DMS 273 treated with DMSO at 0.1 percent for 48 hours (cell line): ENCODE data around the gene FBXW8.

ENCODE experiments used
- DNase-seq: peaks from one replicate; lab custom pipeline; 2025; lab: John Stamatoyannopoulos, UW

Gene FBXW8

DNA sequence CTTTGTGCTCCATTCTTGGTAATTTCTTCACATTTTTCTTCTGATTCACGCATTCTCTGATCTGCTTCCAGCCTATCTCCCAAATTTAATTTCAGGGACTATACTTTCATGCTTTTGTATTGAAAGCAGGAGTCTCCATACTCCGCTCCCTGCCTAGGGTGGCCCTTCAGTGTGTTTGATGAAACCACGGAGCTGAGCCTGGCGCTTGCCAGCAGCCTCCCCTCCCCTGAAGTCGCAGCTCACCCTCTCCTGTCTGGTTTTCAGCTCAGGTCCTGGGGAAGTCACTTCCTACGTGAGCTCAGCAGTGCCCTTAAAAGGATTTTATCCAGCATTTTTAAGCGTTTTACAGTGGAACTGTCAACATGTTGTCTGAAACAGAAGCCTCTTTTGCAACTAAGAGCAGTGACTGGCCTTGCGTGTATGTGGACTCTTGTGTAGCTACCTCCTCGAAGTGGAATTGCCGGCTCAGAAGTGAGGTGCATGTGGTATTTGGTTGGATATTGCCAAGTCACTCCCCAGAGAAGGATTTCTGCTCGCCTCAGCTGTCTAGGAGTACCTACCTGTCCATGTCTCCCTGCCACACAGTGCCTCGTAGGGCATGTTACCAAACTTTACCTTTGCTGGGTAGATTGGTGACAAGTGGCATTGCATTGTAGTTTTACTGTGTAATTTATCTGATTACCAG, 109.9 kb downstream of the FBXW8 start:
- no peak for DNase-seq

DNA sequence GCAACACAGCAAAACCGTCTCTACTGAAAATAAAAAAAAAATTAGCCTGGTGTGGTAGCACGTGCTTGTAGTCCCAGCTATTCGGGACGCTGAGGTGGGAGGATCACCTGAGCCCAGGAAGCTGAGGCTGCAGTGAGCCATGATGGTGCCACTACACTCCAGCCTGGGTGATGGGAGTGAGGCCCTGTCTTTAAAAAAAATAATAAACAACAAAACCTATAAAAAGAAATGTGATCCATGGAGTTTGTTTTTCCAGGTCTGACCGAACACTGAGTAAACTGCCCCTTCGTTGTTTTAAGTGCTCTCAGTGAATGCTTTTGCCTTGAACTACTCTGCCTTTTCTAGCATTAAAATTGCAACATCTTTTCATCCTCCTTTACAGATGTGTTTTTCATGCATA, 111.7 kb downstream of the FBXW8 start:
- DNase-seq = no peak

DNA sequence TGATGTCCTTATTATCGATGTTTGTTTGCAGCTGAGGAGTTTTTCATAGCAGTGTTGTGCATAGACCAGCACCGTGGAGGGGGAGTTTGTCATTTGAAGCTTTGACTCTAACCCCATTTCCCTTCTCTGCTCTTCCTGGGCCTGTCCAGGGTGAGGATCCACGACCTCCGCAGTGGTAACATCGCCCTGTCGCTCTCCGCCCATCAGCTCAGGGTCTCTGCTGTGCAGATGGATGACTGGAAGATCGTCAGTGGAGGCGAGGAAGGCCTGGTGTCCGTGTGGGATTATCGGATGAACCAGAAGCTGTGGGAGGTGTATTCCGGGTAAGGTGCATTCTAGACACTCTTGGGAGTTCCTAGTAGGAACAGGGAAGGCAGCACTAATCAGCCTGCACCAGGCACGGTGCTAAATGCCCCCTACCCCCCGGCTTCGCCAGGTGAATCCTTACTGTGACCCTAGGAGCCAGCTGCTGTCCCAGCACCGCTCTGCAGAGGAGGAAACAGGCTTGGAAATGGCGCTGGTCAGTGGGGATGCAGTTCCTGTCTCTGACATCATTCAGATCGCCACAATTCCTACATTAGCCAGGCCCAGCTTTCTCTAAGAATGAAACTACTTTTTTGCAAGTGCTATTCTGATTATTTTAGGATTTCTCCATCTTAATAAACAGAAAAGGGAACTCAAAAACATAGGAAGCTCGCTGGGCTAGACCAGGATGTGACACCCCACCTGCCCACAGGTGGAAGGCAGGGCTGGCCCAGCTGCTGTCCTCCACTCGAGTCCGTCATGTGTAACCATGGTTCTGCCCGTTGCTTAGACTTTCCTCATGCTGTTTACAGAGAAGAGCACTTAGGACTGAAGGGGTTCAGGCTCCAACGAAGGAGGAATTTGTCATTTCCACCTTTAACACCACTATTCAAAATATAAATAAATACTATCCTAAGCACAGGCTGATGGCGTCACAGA, 113.5 kb downstream of the FBXW8 start:
- DNase-seq = no peak

DNA sequence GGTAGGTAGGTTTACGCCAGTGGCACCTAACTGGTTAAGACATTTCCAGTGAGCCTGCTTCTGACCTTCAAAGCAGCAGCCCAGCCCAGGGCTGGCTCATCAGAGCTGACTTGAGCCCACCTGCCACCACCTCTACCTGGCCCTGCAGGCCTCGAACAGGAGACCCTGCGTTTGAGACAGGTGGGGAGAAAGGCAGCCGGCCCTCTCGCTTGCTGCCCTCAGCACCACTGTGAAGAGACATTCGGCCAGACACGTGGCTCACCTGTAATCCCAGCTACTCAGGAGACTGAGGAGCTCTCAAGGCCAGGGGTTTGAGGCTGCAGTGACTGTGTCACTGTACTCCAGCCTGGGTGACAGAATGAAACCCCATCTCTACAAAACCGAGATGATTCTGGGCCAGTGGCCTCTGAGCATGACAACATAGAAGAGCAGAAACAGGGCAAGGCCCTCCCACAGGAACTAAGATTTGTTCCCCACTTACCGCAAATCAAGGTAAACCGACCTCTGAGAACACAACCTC, 114.3 kb downstream of the FBXW8 start:
- no peak for DNase-seq

DNA sequence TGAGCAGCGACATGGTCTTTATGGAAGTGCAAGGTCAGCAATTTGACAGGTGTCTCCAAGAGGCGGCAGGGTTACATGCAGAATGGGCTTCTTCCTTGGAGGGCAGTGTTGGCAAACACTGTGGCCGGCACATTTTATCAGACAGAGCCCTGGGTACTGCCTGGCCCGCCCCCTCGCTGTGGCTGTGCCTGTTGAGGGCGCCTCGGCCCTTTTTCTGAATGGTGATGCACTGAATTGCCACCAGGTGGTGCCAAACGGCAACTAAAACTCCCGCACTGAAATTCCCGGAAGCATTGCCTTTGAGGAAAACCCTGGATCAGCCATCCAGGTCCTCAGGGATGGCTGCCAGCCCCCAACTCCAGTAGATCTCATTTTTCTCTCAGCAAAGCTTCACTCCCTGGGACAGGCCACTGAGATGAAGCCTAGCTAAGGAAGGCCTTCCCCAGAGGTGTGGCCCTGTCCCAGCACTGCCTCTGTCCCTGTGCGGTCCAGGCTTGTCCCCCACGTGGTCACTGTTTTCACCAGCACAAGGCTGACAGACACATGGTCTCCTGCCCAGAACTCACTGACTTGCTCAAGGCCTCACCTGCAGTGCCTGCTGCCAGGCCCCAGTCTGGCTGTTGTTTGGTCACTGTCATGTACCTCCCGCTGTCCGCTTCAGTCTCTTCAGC, 114.9 kb downstream of the FBXW8 start:
- peak; percentile 26 for DNase-seq

DNA sequence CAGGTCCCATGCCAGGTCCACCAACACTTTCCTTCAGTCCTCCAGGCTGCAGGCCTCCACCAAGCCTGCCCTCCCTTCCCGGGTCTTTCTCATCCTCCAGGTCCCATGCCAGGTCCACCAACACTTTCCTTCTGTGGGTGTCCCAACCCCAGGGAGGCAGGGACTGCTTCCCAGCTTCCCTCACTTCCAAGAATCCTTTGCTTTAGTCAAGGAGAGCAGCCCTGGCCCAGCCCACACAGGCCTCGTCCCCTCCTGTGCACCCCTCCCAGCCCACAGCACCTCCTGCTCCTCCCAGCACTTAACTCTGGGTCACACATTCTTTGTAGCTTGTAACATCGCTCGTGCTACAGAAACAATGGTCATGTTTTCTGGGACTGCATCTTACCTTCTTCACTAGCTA, 115.6 kb downstream of the FBXW8 start:
- no peak for DNase-seq

DNA sequence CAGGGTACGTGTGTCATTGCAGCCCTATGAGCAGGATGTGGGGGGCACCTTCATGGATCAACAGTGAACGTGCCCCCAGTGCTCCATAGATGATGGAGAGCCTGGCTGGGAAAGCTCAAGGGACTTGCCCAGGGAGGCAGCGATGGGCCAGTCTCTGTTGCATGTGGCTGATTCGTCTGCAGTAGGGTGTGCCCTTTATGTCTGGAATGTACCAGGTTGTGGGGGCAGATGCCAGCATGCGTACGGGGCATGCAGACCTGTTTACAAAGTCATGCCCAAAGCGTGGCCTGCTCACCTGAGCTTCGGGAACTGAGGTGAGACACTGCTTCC, 116.1 kb downstream of the FBXW8 start:
- DNase-seq = no peak

DNA sequence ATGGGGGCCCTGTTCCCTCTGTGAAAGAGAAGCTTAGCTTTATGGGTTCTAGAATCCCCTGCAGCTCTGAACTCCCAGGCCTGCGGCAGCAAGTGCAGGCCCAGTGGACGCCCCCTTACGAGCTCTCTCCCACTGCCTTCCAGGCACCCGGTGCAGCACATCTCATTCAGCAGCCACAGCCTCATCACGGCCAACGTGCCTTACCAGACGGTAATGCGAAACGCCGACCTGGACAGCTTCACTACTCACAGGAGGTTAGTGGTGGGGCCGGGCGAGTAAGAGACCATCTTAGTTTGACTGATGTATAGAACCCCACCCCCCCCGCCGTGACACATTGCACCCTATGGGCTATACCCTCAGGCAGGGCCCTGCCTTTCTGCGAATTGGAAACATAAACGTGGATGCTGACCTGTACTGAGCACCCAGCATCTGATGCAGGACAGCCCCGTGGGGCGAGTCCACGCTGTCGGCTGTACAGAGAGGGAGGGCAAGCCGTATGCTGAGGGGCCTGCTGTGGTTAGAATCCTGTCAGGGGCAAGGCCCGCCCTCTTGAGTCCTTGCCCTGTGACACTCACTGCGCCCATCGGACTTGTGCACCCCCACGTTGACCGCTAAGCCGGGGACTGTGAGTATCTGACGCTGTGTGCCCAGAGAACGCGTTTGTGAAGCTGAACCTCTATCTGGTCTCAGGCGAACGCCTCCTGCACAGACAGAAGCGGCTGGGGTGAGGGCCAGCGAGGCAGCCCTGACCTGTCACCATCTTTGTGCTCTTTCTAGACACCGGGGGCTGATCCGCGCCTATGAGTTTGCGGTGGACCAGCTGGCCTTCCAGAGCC, 116.7 kb downstream of the FBXW8 start:
- DNase-seq = no peak

DNA sequence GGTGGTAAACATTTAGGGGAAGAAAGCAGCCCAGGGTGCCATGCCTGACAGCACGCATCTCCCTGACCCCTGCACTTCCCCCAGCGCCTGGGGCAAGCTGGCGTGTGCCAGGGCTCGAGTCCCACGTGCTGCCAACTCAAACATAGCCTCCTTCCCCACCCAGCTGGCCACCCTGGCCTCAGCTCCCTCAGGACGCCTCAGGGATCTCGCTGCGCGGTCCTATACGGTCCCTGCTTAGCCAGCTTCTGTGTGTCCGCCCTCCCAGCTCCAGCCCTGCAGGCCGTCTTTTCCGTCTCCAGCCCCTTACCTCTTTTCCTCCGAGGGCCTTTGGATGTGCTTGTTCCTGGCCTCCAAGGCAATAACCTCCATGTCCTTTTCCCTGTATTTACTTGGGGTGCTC, 117.5 kb downstream of the FBXW8 start:
- no peak for DNase-seq

DNA sequence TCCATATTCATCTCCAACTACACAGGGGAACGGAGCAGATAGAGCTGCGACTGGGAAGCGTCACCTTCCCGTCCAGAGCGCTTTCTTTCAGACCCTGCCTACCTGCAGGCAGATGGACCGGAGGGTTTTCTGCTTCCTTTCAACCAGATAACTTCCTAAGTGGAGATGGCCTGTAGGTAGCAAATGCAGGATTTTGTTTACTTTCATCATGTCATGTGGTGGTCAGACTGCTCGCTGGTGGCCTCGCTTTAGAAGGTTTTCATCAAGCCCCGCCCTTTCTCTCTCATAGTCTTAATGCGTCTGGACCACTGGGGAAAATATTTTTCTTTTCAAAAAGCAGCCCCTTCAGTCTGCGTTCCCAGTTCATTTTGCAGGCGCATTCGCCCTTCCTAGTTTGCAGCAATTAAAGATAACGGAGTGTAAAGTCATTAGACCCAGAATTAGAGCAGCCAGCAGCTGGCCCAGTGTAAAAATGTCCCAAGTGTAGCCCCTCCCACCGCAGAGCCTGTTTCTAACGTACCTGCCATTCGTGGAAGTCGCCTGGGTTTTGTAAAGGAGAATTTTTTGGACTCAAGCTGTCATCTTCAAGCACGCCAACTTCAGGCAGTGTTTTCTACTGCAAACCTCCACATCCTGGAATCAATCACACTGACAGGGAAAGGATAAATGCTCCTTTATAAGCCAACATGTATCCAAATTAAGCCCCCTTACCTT, 119.6 kb downstream of the FBXW8 start:
- no peak for DNase-seq

DNA sequence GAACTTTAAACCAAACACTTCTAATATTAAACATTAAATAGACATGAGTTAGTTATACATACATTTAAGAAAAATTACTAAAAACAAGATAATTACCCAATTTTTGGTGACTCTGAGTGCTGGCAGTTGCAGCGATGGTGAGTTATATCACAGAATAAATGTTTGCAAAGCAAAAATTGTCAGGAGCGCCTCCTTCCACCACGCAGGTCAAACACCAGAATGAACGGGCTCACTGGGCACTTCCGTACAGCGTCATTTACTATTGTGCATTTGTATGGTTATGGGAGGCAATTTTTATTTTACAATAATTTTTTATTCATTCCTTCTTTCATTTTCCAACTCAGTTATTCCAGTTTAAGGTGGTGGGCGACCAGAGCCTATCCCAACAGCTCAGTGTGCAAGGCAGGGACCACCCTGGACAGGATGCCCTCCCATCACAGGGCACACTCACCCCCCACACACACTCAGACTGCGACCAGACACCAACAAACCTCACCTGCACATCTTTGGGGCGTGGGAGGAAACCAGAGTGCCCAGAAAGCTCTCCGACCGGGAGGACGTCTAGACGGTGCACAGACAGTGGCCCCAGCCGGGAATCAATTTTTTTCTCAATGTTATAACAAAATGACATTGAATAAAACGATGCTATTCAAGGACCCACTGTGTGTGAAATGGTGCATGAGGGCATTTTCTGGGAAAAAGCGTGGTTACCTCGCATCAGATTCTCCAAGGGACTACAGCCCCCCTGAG, 121.3 kb downstream of the FBXW8 start:
- DNase-seq = no peak

DNA sequence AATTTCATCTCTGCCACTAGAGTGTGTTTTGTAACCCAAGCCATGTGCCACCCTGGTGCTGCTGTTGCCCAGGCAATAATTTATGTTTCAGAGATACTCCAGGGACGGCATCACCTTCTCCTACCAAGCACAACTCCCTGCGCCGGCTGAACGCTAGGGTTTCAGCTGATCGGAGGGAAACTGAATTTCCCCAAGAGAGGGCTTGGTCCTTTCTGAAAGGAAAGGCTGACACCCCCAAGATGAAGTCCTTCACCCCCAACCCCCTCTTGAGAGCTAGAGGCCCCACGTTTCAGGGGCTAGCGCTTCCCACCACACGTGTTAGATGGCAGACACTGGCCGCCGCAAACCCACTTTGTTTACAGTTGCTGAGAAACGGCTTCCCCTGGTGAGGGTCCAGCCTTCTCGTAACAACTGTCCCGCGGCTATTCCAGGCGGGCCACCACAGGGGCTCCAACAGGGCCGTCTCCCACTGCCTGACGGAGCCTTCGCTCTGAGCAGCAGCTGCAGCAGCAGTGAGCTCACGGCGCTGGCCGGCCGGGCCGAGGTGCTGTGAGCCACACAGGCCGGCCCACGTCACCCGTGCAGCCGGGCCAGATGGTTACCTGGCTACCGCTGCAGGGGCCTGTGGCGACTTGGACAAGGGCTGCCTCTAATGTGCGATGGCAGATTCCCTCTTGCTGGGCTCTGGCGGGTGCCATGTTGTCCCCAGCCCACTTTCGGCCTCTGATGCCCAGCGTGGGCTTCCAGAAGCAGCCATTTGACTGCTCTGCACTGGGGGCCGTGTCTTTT, 122.0 kb downstream of the FBXW8 start:
- no peak for DNase-seq

DNA sequence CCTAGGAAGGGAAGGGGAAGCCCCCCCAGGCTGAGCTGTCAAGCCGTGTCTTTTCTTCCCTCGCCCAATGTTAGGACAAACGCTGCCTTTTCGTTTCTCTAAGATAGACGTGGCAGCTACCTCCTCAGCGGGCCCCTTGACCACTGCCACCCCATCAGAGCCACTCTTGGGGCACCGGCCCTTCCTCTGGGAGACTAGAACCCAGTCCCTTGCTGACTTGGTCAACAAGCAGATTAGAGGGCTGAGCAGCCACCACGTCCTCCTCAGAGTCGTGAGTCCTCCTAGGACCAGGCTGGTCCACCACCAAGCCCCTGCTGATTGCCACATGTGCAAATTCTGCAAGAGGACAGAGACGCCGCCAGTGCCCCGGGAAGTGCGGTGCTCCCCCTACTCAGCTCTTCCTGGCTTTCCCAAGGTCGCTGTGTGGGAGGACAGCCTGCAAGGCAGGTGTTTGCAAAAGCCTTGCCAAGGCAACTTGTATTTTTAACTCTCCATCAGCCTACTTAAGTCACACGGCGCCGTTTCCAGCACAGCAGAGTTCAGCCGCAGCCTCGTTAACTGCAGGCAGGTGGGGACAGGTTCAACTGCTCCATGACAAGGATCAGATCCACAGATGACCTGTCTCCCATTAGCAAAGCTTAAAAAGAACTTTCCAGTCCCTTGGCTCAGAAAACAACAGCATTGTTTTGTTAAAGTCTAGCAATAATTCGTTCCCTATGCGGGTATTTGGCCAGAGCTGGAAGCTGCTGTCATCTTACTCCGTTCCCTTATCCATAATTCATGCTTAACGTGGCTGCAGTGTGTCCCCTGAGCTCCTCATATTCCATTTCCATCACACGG, 122.9 kb downstream of the FBXW8 start:
- no peak for DNase-seq

DNA sequence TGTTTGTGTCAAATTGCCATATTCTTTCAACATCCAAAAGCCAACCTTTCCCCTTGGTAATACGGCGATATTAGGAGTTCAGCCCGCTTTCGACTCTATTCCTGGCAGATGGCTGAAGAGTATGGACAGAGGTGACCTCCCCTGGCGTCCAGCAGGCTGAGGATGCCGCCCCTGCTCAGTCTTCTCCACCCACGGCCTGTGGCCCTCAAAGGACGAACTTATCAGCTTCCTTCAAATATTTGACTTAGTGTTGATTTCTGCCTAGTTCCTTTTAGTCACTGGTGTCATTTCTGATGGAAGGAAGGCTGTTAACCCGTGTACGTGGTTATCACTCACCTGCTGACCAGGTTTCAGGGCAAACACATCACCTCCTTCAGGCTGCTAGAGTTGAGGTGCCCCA, 123.5 kb downstream of the FBXW8 start:
- DNase-seq = no peak

DNA sequence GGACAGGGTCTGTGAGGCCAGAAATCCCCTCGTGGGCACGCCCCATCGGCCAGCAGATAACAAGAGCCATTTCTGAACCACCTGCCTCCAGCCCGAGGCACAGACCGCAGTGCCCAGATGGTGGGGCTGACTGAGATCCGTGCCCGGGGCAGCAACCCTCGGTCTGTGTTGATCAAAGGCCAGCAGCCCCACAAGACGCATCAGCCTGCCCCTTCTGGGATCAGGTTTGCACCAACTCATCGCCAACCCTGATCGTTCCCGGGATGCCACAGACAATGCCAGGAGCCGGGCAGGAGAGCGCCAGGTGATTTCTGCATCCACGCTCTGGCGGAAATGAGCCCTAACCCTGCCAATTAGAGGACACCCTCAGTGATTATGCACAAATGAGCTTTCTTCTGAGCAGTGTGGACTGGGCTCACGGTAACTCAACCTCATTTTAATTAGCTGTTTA, 124.0 kb downstream of the FBXW8 start:
- DNase-seq = no peak

DNA sequence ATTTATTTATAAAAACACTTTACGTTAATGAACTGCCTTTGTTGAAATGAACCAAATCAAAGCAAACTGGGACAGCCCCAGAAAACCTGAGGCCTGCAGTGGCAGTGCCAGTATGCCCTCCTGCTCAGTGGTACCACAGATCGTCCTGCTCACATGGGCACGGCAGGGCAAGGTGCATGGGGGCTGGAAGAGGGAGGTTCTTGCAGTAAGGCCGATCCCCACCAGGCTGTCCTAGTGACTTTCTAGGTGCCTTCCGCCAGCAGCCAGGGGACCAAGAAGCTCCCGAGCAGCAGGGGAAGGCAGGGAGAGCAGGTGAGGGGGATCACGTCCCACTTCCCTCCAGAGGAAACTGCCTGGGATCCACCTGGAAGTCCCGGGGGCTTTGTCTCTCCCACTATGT, 124.5 kb downstream of the FBXW8 start:
- no peak for DNase-seq

DNA sequence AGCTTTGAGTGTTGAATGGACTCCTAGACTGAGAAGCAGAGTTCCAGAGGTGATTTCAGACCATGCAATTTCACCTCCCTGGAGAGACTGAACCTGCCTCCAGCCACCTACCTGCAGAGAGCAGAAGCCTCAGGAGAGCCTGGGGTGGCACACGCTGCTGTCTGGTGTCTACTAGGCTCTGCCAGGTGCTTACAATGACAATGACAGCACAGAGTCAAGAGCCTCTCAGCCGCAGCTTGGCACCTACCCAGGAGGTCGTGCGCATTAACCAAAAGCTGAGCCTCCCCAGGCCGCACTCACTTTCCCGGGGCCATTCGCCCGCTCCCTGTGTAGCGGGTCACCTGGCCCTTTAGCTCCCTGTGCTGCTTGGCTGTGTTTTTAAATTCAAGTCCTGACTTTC, 125.3 kb downstream of the FBXW8 start:
- DNase-seq = no peak

DNA sequence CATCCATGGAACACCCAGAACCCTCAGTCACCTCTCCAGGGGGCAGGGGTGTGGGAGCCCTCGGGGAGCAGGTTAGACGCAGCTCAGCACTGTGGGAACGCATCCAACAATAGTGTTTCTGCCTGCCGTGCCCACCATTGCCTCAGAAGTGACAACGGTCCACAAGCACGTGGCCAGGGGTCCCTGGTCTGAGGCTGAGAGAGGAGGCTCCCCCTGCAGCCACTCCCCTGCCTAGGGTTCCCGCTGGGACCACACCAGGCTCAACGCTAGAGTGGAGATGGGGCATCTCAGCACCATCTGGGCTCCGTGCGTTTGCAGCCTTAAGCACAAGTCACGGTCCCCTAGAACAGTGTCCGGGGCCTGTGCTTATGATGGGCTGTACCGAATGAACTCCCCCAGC, 125.8 kb downstream of the FBXW8 start:
- no peak for DNase-seq
